Smooth muscle cell (in vitro differentiated cells): Measurements from ENCODE around the gene KIF3A. TPM values are rescaled to one million over a fixed set of nuclear protein-coding genes. Genes with fewer than 3 reads are reported as not detected.

ENCODE experiments used
- DNase-seq: peaks from one replicate; lab custom pipeline; 2025; ENCODE audit not compliant: unreplicated experiment; lab: John Stamatoyannopoulos, UW
- H2AFZ ChIP-seq: fragments of 200-600 bp; sonication (generic); 2 replicates; pipeline ENCODE4 v1.6.0; 2016; ENCODE audit warnings: antibody characterized with exemption, low read depth, mild to moderate bottlenecking
- H3F3A ChIP-seq: fragments of 200-600 bp; sonication (generic); 2 replicates; pipeline ENCODE4 v1.6.0; 2017; ENCODE audit warnings: antibody characterized with exemption, low read depth
- H3K27ac ChIP-seq: fragments of 200-600 bp; sonication (generic); 2 replicates; pipeline ENCODE4 v1.5.1; 2016; ENCODE audit warnings: low read depth, mild to moderate bottlenecking
- H3K27me3 ChIP-seq: fragments of 200-600 bp; sonication (generic); 2 replicates; pipeline ENCODE4 v1.6.1; 2016; ENCODE audit warnings: low read depth, mild to moderate bottlenecking
- H3K36me3 ChIP-seq: fragments of 200-600 bp; sonication (generic); 2 replicates; pipeline ENCODE4 v1.5.1; 2016; ENCODE audit warnings: low read depth
- H3K4me1 ChIP-seq: fragments of 200-600 bp; sonication (generic); 2 replicates; pipeline ENCODE4 v1.5.1; 2016; ENCODE audit warnings: low read depth
- H3K4me2 ChIP-seq: fragments of 200-600 bp; sonication (generic); 2 replicates; pipeline ENCODE4 v1.6.0; 2016; ENCODE audit warnings: mild to moderate bottlenecking
- H3K4me3 ChIP-seq: fragments of 200-600 bp; sonication (generic); 2 replicates; pipeline ENCODE4 v1.5.1; 2016; ENCODE audit warnings: mild to moderate bottlenecking
- H3K79me2 ChIP-seq: fragments of 200-600 bp; sonication (generic); 2 replicates; pipeline ENCODE4 v1.6.0; 2016; ENCODE audit warnings: low read depth, mild to moderate bottlenecking
- H3K9ac ChIP-seq: fragments of 200-600 bp; sonication (generic); 2 replicates; pipeline ENCODE4 v1.6.0; 2016; ENCODE audit warnings: low read depth
- H3K9me3 ChIP-seq: fragments of 200-600 bp; sonication (generic); replicated peaks from 2 replicates; pipeline ENCODE4 v1.5.1; 2016; ENCODE audit warnings: low read depth
- H4K20me1 ChIP-seq: fragments of 200-600 bp; sonication (generic); 2 replicates; pipeline ENCODE4 v1.6.0; 2016; ENCODE audit warnings: low read depth
- CTCF ChIP-seq: fragments of 200-600 bp; sonication (generic); IDR thresholded peaks from 2 replicates; pipeline ENCODE4 v1.5.1; 2017; ENCODE audit warnings: borderline replicate concordance, mild to moderate bottlenecking, antibody characterized with exemption; ENCODE audit not compliant: insufficient read depth, poor library complexity, severe bottlenecking
- WGBS: methylation state at CpG from one replicate; pipeline ENCODE4 v1.1.7; 2016; ENCODE audit warnings: low lambda C conversion rate; 5-methylcytosine and 5-hydroxymethylcytosine counted together
- polyA plus RNA-seq: library from polyadenylated mRNA; unstranded; fragments of >200 nt; fragmentation: Nextera tagmentation; extraction: Ambion mirVana; gene quantifications from 2 replicates; pipeline ENCODE4 v1.2.1, GENCODE V29; 2016
- total RNA-seq: library from RNA; depleted of rRNA; stranded (reverse); fragments of >200 nt; gene quantifications from 2 replicates; pipeline ENCODE4 v1.2.3, GENCODE V29; 2014

Gene KIF3A
- total and polyA plus RNA-seq, 2 experiments from 2014 or later = 12.6 to 21.4 TPM

- Histone ChIP-seq H3K9ac (no peak overlapping the region), H3K4me2 (no peak overlapping the region), H3F3A (no peaks in the 10 kb centered on the region), H4K20me1 (no peaks in the 10 kb centered on the region), H3K27ac (no peak overlapping the region), H3K27me3 (no peaks in the 10 kb centered on the region), H3K36me3 (no peaks in the 10 kb centered on the region), H3K79me2 (no peaks in the 10 kb centered on the region), H3K4me3 (no peak overlapping the region), H3K4me1 (peaks cover 6% of the 10 kb centered on the region), H3K9me3 (no peaks in the 10 kb centered on the region), H2AFZ (no peak overlapping the region)
- no peak for TF ChIP-seq CTCF
- DNase-seq = no peak
- WGBS = 89% methylated on average over 1 of the region's 1 CpG
Observed at GRCh38 chr5:132673488-132673887, 63.9 kb downstream of the KIF3A start.

- no peaks in the 10 kb centered on the region for H3K9me3 ChIP-seq
- H3K79me2 ChIP-seq = no peaks in the 10 kb centered on the region
- WGBS = 97% methylated on average over 3 of the region's 3 CpGs
- H3K27me3 ChIP-seq = no peaks in the 10 kb centered on the region
- peaks cover 6% of the 10 kb centered on the region for H3K4me1 ChIP-seq
- DNase-seq = no peak
- H3K27ac ChIP-seq = no peak overlapping the region
- no peak overlapping the region for H3K4me3 ChIP-seq
- no peak overlapping the region for H3K9ac ChIP-seq
- no peak overlapping the region for H3K4me2 ChIP-seq
- TF ChIP-seq CTCF = no peak
- no peaks in the 10 kb centered on the region for H3K36me3 ChIP-seq
- H4K20me1 ChIP-seq = no peaks in the 10 kb centered on the region
- no peaks in the 10 kb centered on the region for H3F3A ChIP-seq
- H2AFZ ChIP-seq = no peak overlapping the region
Observed at GRCh38 chr5:132671000-132671399, 66.3 kb downstream of the KIF3A start.

DNA sequence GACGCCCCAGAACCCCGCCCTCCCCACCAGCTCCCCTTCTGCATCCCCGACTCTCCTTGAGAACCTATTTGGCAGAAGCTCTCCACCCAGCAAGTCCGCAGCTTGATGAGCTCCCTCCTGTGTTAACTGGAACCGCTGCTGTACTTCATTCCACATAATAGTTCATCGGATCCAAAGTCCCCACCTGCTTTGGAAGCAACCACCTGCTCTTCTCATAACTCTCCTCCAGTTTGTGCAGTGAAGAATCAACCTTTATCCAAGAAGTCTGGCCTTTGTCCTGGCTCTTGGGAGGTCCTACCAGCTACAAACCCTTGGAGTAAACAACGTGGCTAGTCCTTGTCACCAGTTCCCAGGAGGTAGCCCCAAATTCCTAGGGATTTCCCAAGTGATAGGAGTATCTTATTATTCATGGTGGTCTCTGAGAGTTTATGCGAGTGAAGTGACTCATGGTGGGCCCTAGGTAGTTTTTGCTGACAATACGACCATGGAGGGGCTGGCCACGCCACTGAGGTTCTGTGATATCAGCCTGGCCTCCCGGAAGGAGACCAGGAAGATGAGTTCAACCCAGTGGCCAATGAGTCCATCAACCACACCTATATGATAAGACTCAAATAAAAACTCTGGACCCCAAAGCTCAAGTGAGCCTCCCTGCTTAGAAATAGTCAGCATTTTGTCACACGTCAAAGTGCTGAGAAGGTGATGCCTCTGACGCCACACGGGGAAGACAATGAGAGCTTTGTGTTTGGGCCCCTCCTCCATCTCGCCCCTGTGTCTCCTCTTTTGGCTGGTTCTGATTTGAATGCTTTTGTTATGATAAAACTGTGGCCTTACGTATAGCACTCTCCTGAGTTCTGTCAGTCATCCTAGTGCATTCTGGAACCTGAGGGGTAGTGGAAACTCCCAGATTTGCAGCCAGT is 67.1 kb downstream of the KIF3A start:
- Histone ChIP-seq H3K27ac (no peak overlapping the region), H3K79me2 (no peaks in the 10 kb centered on the region), H4K20me1 (no peaks in the 10 kb centered on the region), H3F3A (no peaks in the 10 kb centered on the region), H3K4me1 (peaks cover 6% of the 10 kb centered on the region), H3K4me2 (no peak overlapping the region), H3K36me3 (no peaks in the 10 kb centered on the region), H3K9ac (no peak overlapping the region), H3K27me3 (no peaks in the 10 kb centered on the region), H2AFZ (no peak overlapping the region), H3K9me3 (no peaks in the 10 kb centered on the region), H3K4me3 (no peak overlapping the region)
- DNase-seq = no peak
- 86% methylated on average over 16 of the region's 16 CpGs for whole genome bisulfite sequencing
- no peak for TF ChIP-seq CTCF

GRCh38 chr5:132669455-132669820 is 67.9 kb downstream of the KIF3A start:
- Histone ChIP-seq H3K4me2 (no peak overlapping the region), H3K36me3 (no peaks in the 10 kb centered on the region), H3K9ac (no peak overlapping the region), H3K4me1 (peaks cover 2% of the 10 kb centered on the region), H4K20me1 (no peaks in the 10 kb centered on the region), H3F3A (no peaks in the 10 kb centered on the region), H3K79me2 (no peaks in the 10 kb centered on the region), H3K27ac (no peak overlapping the region), H3K4me3 (no peak overlapping the region), H3K9me3 (no peaks in the 10 kb centered on the region), H3K27me3 (no peaks in the 10 kb centered on the region), H2AFZ (no peak overlapping the region)
- TF ChIP-seq CTCF = no peak
- DNase-seq = no peak
- 84% methylated on average over 7 of the region's 7 CpGs for WGBS
